NCI-H446 treated with DMSO at 0.1 percent for 48 hours (cell line): ENCODE measurements around the gene TGFBR2.

Experiments used
- DNase-seq: peaks from one replicate; lab custom pipeline; 2025; lab: John Stamatoyannopoulos, UW

TGFBR2 gene

DNA sequence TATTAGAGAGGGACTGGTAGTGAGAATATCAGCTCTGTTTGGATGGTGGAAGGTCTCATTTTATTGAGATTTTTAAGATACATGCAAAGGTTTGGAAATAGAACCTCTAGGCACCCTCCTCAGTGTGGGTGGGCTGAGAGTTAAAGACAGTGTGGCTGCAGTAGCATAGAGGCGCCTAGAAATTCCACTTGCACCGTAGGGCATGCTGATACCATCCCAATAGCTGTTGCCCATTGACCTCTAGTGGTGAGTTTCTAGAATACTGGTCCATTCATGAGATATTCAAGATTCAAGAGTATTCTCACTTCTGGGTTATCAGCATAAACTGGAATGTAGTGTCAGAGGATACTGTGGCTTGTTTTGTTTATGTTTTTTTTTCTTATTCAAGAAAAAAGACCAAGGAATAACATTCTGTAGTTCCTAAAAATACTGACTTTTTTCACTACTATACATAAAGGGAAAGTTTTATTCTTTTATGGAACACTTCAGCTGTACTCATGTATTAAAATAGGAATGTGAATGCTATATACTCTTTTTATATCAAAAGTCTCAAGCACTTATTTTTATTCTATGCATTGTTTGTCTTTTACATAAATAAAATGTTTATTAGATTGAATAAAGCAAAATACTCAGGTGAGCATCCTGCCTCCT lies 87.2 kb downstream of the TGFBR2 start:
- DNase-seq: peak; percentile 63

DNA sequence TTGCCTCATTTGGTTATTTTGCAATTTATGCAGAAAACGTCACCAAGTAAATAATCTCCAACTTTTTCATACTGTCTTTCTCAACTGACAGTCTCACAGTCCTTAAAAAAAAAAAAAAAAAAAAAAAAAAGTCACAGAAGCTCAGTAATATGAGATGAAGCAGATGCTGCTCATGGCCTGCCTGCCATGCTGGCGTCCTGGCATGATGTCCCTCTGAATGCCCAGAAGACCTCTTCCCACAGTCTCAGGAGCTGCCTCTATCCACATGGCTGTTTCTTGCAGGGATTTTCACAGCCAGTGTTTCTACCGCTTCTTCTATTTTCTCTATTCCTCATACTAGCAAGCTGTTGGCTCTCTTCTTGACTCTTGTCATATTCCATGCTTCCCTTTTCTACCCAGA lies 87.7 kb downstream of the TGFBR2 start:
- peak; percentile 35 for DNase-seq

DNA sequence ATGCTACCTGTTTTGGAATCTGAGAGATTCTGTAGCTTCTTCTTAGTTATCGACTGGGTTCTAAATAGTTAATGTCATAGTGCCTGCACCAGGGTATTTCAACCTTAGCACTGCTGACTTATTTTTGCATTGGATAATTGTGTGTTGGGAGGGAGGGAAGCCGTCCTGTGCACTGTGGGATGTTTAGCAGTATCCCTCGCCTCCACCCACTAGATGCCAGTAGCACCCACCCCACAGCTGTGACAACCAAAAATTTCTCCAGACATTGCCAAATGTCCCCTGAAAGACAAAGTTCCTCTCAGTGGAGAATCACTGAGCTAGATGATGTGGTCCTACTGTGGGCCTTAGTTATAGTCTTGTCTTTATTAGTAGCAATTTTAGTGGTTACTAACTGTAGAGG lies 88.3 kb downstream of the TGFBR2 start:
- no peak for DNase-seq

DNA sequence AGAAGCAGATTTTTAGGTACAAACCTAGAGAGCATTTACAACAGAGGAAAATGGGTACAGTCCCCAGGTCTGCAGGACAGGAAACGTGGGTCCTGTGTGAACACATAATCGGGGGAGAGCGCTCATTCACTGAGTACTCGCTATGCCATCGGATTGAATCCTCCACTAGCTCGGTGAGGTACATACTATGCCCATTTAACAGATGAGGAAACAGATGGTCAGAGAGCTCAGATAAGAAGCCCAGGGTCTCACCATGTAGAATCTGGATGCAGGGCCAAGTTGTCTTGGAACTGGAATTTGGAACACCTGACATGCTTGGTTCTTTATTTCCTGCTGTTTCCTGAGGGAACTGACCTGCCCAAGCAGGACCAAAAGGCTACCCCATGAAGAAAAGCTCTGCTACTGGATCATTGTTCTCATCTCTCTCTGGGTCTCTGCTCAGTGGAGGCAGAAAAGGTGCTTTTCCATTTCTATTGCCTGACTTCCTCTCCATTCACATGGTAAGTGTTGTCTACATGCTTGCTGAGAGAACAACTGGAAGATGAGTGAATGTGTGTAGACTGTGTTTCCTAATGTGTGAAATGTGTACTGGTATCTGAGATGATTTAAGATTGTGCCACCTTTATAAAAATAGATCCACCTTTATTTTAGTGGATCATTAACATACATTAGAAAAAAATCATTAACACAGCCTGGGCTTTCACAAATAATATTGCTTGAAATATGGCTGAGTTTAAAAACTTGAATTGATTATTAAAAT lies 89.1 kb downstream of the TGFBR2 start:
- DNase-seq: no peak

DNA sequence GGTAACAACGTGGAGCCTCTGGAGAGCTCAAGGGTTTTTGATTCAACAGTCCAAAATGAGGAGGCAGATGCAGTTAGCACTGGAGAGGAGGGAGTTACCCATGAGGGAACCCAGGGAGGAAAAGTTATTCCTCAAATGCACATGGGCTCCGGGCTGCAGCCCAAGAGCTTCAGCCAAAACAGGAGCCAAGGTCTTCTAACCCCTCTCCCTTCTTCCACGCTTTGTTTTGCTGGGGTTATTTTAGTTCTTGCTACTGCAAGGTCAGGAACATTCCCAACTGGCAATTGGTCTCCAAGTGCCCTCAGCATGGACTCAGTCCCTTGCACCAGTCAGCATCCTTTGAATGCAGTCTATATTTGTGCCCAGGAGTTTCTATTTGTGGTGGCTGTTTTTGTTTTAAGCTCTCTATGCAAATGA lies 90.0 kb downstream of the TGFBR2 start:
- peak; percentile 29 for DNase-seq

DNA sequence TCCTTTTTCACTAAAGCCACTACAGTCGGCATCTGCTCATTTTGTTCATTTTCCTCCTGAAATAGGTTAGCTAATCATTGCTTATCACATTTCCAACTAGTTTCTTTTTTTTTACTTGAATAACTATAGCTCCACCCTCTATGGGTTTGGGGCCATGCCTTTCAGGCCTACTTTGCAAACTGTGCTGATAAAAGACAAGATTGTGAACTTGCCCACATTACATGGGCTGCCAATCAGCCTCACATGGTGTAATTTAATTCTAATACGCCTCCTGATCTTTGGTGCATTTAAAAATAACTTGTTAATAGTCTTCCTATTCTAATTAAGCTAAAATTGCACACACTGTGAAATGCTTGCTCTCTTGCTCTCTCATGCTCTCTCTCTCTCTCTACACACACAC lies 90.5 kb downstream of the TGFBR2 start:
- no peak for DNase-seq

DNA sequence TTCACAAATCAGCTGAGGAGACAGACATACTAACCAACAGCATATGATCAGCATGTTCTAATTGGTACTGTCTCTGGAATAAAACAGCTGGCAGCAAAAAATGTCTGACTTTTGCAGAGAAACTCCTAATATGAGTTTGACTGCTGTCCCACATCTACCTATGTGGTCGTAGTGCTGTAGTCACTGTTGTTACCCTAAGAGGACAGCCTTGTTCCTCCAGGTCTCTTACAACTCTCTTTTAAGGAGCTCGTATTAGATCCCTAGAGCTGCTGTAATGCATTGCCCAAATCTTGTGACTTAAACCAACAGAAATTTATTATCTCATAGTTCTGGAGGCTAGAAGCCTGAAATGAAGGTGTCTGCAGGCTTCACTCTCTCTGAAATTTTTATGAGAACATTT lies 92.1 kb downstream of the TGFBR2 start:
- DNase-seq: no peak

DNA sequence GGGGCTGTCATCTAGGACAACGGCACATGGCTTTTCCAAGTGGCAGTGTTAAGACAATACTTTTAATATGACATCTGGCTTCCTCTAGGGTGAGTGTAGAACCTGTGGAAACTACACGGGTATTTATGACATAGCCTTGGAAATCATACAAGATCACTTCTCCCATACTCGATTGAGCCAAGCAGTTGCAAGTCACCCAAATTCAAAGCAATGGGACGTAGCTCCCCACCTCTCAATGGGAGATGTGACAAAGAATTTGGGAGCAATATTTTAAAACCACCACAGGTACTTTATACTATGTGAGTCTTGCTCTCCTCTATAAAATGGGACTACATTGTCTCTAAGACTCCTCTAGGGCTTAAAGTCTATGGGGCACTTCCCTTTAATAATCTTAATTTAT lies 93.5 kb downstream of the TGFBR2 start:
- DNase-seq: no peak

DNA sequence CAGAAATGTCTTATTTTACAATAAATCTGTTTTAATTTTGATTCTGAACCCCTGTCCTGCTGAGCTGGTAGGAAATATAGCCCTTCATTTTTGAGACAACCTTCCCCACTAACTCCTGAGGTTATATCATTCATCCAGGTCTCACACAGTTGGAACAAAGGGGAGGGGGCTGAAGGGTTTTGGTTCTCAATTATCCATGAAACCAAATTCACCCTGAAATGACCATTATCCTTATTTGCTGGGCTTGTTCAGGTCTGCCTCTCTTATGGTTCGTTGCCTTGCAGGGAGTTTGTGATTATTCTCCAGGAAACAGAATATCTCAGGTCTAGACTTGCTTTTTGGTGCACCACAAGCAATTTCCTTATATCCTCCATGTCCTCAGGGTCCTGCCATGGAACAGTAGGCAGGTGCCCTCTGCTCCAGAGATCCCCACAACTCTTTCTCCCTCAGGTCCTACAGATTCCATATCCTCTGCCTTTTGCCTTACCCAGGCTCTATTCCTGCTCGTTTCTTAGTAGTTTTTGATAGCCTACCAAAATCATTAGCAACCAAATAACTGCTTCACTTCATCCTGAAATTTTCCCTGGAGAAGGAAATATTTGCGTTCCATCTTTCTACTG lies 94.4 kb downstream of the TGFBR2 start:
- DNase-seq: no peak

DNA sequence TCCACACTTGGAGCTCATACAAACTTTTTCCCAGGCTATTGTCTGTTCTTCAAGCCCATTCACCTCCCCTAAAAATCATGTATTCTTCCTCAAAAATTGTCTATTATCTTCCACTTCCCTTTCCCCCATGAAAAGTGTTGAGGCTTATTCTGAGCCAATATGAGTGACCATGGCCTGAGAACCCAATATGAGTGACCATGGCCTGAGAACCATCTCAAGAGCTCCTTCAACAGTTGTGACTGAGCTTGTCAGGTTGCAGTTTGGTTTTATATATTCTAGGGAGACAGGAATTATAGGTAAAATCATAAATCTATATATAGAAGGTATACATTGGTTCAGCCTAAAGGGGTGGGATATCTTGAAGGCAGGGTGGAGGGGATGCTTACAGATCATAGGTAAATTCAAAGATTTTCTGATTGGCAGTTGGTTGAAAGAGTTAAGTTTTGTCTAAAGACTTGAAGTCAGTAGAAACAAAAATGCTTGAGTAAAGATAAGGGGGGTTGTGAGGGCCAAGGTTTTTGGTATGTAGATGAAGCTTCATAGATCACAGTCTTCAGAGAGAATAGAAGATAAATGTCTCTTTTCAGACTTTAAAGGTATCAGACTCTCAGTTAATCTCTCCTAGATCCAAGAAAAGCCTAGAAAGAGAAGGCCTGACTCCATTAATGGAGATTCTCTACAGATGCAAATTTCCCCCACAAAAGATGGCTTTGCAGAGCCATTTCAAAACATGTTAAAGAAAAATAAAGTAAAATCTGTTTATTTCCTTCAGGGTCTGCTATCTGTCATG lies 95.8 kb downstream of the TGFBR2 start:
- DNase-seq: no peak

DNA sequence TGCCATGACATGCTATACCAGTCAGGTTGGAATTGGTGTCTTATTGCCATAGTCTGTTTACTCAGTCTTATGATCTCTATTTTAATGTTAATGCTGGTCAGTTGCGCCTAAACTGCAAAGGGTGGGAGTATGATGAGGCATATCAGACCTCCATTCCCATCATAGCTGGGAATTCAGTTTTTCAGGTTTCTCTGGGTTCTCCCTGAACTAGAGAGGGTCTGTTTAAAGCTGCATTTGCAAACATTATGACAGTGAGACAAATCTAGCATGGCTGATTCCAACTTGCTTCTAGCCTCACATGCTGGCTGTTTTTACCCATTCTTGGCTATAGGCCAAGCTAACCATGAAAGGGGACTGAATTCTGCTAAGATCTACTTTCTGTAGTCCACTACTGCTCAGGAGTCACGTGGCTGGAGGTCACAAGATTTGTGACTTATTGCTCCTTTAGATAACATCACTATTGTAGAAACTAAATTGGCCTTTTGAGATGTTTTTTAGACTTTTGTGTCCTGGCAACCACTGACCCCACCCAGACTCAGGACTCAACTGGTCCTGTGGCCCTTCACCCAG lies 96.5 kb downstream of the TGFBR2 start:
- no peak for DNase-seq

DNA sequence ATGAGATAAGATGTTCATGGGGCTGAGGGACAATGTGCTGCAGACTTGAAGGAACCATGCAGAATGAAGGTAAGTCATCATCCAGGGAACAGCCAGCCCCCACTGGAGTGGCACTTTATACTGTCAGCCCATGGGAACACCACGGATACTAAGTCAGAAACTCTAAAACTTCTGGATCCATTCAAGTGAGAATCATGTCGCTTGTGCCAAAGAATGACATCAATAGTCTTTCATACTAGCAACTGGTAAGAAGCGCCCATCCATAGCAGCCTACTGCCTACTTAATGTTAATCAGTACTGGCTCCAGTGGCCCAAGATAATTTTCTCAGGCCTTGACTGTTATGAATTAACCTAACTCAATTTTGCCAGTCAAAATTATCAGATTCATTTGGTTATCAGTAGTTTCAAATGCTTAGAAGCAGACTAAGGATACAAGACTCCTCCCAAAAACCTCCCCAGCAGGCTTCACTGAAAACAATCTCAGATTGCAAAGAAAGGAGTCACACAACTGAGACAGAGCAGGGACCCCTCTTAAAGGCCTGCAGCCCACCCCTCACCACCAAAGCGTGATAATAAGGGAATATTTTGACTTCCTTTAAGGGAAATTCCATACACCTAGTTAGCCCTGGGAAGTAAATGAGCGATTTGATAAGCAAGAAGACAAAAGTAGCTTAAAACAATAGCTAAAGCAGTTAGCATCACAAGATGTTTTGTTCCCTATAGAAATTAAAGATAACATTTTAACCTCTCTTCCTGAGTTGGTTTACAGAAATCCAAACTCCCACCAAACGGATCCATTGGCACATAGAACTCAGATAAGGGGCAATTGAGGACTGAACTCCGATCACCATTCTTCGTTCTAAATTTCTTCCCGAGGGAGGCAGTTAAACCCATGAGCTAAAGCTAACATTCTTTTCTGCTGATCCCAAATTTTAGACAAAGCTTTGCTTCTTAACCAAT lies 98.8 kb downstream of the TGFBR2 start:
- DNase-seq: peak; percentile 24

DNA sequence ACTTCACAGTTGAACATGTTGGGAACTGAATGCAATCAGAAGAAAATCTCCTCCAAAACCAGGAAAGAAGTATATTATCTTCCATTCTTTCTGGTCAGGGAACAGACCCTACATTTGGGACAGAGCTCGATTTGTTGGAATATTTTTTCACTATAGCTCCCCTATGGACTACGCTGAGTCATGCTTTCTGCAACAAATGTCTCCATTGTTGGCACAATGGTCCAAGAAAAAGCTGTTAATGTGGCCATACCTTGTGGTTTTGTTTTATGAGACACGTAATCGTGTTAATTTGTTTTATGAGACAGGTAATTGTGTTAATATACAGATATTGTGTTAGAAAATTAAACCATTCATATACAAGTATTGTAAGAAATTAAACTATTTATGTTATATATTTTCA lies 101.4 kb downstream of the TGFBR2 start:
- DNase-seq: no peak

DNA sequence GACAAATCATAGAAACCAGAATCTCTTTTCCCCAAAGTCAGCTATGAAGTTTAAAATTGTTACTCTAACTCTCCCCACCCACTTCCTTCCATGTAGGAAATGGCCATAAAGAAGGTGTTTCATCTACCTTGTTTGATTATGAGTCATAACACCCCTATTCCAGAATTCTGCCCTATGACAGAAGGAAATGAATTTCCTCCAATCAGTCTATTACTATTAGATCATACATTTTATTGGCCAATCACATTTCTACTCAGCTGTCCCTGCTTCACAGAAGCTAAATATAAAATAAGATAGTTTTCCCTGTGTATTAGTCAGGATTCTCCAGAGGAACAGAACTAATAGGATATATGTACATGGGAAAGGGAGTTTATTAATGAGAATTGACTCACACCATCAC lies 102.1 kb downstream of the TGFBR2 start:
- DNase-seq: no peak

DNA sequence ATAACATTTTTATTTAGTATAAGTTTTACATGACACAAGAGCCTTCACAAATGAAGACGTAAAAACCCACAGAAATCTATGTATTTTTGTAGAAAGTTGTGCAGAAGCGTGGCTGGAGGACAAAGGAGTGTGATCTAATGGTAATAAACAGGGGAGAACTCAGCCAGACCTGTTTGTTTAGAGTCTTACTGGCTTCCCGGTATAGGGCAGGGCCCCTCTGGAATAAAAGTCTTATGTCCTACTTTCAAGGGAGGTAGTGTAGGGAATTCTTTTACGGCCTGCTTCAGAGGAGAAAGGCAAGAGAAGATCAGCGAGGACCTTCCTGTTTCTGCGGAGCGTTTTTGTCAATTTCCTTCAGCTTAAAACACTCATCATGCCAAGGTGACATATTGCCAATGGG lies 103.6 kb downstream of the TGFBR2 start:
- no peak for DNase-seq

DNA sequence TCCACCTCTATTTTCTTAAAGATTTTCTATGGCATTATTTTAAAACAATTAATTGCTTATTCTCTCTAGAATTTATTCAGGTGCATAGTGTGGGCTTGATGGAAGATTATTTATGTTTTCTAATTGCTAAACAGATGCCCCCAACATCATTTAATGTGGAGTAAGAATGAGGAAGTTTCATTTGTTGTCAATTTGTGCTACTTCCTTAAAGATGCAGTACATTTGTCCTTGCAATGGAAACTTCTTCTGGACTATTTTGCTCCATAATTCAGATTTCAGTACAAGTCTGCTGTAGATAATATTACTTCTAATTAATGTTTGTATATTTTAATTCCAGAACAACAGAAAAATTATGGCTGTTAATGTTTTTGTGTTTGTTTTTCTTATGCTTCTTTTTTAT lies 104.8 kb downstream of the TGFBR2 start:
- no peak for DNase-seq

DNA sequence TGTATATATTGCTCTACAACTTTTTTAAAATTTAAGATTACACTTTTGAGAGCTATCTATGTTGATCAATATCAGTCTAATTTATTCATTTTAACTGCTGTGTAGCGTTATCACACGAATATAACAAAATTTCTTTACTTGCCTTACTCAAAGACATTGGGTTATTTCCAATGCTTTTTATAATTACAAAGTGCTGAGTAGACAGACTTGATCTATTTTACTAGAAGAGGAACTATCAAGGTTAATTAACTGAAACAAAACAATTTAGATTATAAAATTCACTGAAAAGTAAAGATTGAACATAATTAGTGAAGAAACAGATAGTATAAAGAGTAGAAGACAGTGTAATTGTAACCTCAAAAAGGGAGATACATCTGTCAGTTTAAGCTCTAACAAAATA lies 105.5 kb downstream of the TGFBR2 start:
- no peak for DNase-seq

DNA sequence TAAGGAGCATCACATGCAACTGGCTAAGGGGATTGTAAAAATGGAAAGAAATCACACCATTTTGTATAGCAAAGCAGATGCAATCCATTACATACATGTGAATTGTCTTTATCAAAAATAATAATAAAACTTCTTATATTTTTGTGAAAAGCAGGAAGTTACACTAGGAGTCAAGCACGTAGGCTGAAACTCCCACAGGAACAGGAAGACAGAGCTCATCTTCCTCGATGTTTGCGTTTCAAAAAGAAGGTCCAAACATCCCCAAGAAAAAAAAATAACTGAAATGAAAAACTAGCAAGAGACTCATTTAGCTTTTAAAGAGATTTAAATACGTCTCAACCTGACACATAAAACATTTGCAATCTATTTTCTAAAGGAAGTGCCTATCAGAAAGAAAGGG lies 106.6 kb downstream of the TGFBR2 start:
- DNase-seq: no peak

DNA sequence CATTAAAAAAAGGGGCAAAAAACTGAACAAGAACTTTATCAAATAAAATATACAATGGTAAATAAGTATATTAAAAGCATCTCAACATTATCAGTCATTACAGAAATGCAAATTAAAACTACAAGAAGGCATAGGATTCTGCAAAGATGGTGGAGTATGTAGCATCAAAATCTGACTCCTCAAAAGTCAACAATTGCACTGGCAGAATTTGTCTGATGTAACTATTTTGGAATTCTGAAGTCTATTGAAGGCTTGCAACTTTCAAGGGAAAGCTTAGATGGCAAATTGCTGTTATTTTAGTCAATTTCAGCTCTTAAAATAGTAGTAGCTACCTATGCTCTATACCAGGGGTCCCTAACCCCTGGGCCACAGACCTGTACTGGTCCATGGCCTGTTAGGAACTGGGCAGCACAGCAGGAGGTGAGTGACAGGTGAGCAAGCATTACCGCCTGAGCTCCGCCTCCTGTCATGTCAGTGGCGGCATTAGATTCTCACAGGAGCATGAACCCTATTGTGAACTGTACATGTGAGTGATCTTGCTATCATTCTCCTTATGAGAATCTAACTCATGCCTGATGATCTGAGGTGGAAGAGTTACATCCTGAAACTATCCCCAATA lies 107.6 kb downstream of the TGFBR2 start:
- no peak for DNase-seq

DNA sequence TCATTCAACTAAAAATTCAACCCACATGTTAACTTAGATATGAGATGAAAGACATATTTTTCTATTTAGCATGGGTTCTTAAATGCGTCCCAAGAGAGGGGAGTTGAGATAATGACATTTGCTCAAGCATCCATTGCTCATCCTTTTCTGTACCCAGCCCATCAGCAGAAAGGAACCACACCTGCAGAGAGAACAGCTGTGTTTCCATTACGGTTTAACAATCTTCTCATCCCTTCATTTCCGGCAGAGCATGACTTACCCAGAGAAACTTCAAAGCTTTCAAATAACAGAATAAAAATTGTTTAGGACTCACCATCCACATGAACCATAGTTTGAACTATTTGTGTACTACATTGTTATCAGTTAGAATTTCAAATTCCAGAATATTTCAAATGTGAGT lies 113.1 kb downstream of the TGFBR2 start:
- no peak for DNase-seq
